Measurements from ENCODE around the gene CD320.
A peak's percentile ranks its signal among the peaks of the same experiment; 100 is the strongest.

Gene CD320

DNA sequence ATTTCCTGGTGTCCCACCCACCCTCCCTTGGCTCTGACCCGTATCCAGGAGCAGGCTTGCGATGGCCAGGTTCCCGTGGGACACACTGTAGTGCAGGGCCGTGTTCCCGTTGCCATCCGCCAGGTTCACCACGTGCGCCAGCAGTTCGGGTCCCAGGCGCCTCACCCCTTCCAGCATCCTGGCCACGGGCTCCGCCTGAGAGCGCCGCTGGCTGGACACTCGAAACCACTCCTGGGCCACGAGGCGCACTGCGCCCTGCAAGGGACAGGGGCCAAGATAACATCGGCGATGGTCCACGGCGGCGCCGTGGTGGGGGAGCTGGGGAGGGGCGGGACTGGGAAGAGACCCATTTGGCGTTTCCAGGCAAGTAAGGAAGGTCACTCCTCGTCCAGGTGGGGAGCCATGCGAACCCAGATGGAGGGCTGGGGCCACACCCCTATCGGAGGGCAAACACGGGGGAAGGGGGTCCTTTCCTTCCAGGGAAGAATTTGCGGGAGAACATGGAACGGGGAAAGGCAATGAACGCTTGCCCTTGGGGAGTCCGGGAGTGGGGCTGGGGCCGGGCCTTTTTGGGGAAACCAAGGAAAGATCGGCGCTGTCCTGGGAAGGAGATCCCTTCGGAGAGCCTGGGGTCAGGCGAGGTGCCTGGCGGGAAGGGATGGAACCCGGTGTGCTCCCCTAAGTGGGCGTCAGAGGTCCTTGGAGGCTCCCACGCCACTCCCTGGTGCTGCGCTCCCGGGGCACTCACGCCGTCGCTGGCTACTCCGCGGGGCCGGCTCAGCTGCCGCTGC, 25.0 kb upstream of the CD320 start (continued):
- TF ChIP-seq, protein P1, sequence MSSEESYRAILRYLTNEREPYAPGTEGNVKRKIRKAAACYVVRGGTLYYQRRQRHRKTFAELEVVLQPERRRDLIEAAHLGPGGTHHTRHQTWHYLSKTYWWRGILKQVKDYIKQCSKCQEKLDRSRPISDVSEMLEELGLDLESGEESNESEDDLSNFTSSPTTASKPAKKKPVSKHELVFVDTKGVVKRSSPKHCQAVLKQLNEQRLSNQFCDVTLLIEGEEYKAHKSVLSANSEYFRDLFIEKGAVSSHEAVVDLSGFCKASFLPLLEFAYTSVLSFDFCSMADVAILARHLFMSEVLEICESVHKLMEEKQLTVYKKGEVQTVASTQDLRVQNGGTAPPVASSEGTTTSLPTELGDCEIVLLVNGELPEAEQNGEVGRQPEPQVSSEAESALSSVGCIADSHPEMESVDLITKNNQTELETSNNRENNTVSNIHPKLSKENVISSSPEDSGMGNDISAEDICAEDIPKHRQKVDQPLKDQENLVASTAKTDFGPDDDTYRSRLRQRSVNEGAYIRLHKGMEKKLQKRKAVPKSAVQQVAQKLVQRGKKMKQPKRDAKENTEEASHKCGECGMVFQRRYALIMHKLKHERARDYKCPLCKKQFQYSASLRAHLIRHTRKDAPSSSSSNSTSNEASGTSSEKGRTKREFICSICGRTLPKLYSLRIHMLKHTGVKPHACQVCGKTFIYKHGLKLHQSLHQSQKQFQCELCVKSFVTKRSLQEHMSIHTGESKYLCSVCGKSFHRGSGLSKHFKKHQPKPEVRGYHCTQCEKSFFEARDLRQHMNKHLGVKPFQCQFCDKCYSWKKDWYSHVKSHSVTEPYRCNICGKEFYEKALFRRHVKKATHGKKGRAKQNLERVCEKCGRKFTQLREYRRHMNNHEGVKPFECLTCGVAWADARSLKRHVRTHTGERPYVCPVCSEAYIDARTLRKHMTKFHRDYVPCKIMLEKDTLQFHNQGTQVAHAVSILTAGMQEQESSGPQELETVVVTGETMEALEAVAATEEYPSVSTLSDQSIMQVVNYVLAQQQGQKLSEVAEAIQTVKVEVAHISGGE (tag by site-specific recombination; conservative IDR thresholded peaks at IDR 0.05; ENCODE audit: low read depth): no peak
- TF ChIP-seq PRDM2 (tag by site-specific recombination; IDR thresholded peaks at IDR 0.05; ENCODE audit: borderline replicate concordance) (no peak), HOXC10 (CRISPR knock-in tag; IDR thresholded peaks at IDR 0.05) (no peak), ZNF18 (tag by site-specific recombination; IDR thresholded peaks at IDR 0.05) (no peak)
- TF ChIP-seq, protein P2, sequence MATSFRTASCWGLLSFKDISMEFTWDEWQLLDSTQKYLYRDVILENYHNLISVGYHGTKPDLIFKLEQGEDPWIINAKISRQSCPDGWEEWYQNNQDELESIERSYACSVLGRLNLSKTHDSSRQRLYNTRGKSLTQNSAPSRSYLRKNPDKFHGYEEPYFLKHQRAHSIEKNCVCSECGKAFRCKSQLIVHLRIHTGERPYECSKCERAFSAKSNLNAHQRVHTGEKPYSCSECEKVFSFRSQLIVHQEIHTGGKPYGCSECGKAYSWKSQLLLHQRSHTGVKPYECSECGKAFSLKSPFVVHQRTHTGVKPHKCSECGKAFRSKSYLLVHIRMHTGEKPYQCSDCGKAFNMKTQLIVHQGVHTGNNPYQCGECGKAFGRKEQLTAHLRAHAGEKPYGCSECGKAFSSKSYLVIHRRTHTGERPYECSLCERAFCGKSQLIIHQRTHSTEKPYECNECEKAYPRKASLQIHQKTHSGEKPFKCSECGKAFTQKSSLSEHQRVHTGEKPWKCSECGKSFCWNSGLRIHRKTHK (tag by site-specific recombination; IDR thresholded peaks at IDR 0.05): no peak

DNA sequence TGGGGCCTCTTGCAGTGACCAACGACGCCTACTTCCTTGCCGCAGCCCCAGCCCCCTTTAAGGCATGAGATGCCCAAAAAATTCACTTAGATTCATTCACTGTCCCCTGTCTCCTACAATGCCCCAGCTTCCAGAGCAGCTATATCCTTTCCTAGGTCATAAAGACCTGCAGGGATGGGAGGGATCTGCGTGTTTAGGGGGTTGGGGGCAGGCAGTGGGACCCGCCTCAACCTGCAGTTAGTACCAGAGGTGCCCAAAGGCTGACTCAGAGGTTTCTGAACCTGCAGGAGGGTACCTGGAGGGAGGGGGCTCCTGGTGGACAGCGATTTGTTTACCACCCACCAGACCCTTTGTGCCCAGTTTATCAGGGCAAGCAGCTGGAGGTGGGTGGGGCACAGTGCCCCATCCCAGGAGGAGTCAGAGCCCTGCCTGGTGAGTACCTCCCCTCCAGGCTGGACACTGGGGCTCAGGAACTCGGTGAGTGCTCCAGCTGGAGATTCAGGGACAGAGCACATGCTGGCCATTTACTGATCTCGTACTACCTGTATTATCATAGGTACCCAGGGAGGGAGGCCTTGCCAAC, 23.2 kb upstream of the CD320 start:
- CTCF ChIA-PET: interaction anchor here (0.6 to 0.9 kb wide), 3 partner anchors 21 to 250 kb away, joined by 3 read pairs; no protein-coding TSS in a partner anchor
- H3K36me3 ChIP-seq (ENCODE audit: control insufficient read depth in 2 of 2, insufficient read depth in 1 of 2, low read length in 2 of 2): no peaks in the 10 kb centered on the region

More for the DNA sequence above, 23.2 kb upstream of the CD320 start:
- Histone ChIP-seq H3K4me1 (ENCODE audit: control insufficient read depth, insufficient read depth, low read length) (no peaks in the 10 kb centered on the region; the same call in 1 of the 2 replicates), H3K9me3 (ENCODE audit: control insufficient read depth, insufficient read depth, low read depth, low read length) (no peaks in the 10 kb centered on the region), H3K4me3 (ENCODE audit: low read depth, low read length) (no peak overlapping the region), H3K27ac (ENCODE audit: extremely low read depth, low read depth, low read length) (no peak overlapping the region)
- POLR2A ChIA-PET: interaction anchor here (1.5 kb wide), 1 partner anchor 10 kb away, joined by 6 read pairs; the partner anchor contains the start of genes NDUFA7 and RPS28
- TF ChIP-seq ZNF626 (tag by site-specific recombination; IDR thresholded peaks at IDR 0.05) (no peak), ZIC2 (tag by site-specific recombination; IDR thresholded peaks at IDR 0.05) (peak; percentile 43), ZFP69B (tag by site-specific recombination; IDR thresholded peaks at IDR 0.05) (peak; percentile 85), ZNF692 (tag by site-specific recombination; IDR thresholded peaks at IDR 0.05) (peak; percentile 93), ZBTB8A (tag by site-specific recombination; IDR thresholded peaks at IDR 0.05) (0 out of 2 replicates have a peak, but pooled peaks have one; percentile 8)
